A549 (cell line): ENCODE results near the gene SMARCA1. TPM values are rescaled to one million over a fixed set of nuclear protein-coding genes. Genes with fewer than 3 reads are reported as not detected.
A peak's percentile ranks its signal among the peaks of the same experiment; 100 is the strongest.

Source experiments
- ATAC-seq, 2 experiments: fragments of 200-7000 bp in 1 of 2; fragments of >200 bp in 1 of 2; cut with Nextera tagmentation in 1 of 2; cut with Tn5 transposase in 1 of 2; 3 replicates each; pipeline versions ENCODE4 v1.8.0 to v1.9.1; 2018 to 2020; ENCODE audit warnings: mild to moderate bottlenecking in 1 of 2, moderate library complexity in 1 of 2
- CTCF ChIA-PET: fragments of 300-600 bp; sonication (Branson Sonifier 250); formaldehyde crosslinking; extraction: SDS; loops from one replicate; lab custom pipeline; 2021; ENCODE audit warnings: antibody characterized with exemption, inconsistent platforms; lab: Yijun Ruan, JAX
- POLR2A ChIA-PET: fragments of 350-600 bp; formaldehyde crosslinking; extraction: SDS; loops from one replicate; lab custom pipeline; 2021; ENCODE audit warnings: antibody characterized with exemption, inconsistent platforms; lab: Yijun Ruan, JAX
- DNase-seq, 2 experiments: peaks; one replicate each; pipeline versions ENCODE4 v3.0.0 to v3.0.0-alpha.2; 2011 to 2016; ENCODE audit warnings: low read depth in 1 of 2, low spot score in 1 of 2
- FAIRE-seq: peaks from 2 replicates; lab custom pipeline; 2011; peaks lifted over from hg19 to GRCh38; lab: Jason Lieb, UNC
- H3K27ac ChIP-seq, 2 experiments: fragments of >200 bp; sonication (Bioruptor Twin); formaldehyde crosslinking; 3 replicates each; pipeline ENCODE4 v1.5.1; 2016 to 2017
- H3K4me1 ChIP-seq: fragments of >200 bp; sonication (Bioruptor Twin); formaldehyde crosslinking; 3 replicates; pipeline ENCODE4 v1.6.1; 2016
- H3K4me2 ChIP-seq: fragments of >200 bp; sonication (Bioruptor Twin); formaldehyde crosslinking; 3 replicates; pipeline ENCODE4 v1.6.1; 2016
- H3K4me3 ChIP-seq: fragments of >200 bp; sonication (Bioruptor Twin); formaldehyde crosslinking; 3 replicates; pipeline ENCODE4 v1.5.1; 2016
- H3K9me3 ChIP-seq: fragments of >200 bp; sonication (Bioruptor Twin); formaldehyde crosslinking; 3 replicates; pipeline ENCODE4 v1.6.1; 2016
- BHLHE40 ChIP-seq: IDR thresholded peaks from 2 replicates; pipeline ENCODE4 v1.6.1; 2012; ENCODE audit warnings: low read depth, low read length, inconsistent platforms
- CBX8 ChIP-seq: fragments of 200-600 bp; sonication (generic); IDR thresholded peaks from 2 replicates; pipeline ENCODE4 v1.6.1; 2016
- EHMT2 ChIP-seq: fragments of 200-600 bp; sonication (generic); IDR thresholded peaks from 2 replicates; pipeline ENCODE4 v1.6.1; 2016; ENCODE audit warnings: antibody characterized with exemption, low read depth, mild to moderate bottlenecking, moderate library complexity
- EP300 ChIP-seq, 2 experiments: fragments of >200 bp; sonication (Bioruptor Twin); formaldehyde crosslinking; IDR thresholded peaks; 2 replicates in 1 of 2; 3 replicates in 1 of 2; pipeline ENCODE4 v1.6.1; 2016 to 2017
- FOSB ChIP-seq: fragments of 250-450 bp; sonication (Bioruptor Pico); IDR thresholded peaks from 2 replicates; pipeline ENCODE4 v1.5.0; 2020; ENCODE audit warnings: mild to moderate bottlenecking, moderate library complexity
- FOSL2 ChIP-seq, 2 experiments: fragments of 450-650 bp in 1 of 2; fragments of >200 bp in 1 of 2; sonication (Bioruptor Twin) in 1 of 2; formaldehyde crosslinking; IDR thresholded peaks; 2 replicates each; pipeline versions ENCODE4 v1.5.0 to v1.6.1; 2016 to 2020; ENCODE audit warnings: mild to moderate bottlenecking in 1 of 2, moderate library complexity in 1 of 2
- GATA3 ChIP-seq: IDR thresholded peaks from 2 replicates; pipeline ENCODE4 v1.6.1; 2012; ENCODE audit warnings: borderline replicate concordance
- HDAC2 ChIP-seq: fragments of 200-600 bp; sonication (generic); IDR thresholded peaks from 2 replicates; pipeline ENCODE4 v1.6.1; 2016
- HOXB13 ChIP-seq: fragments of 250-450 bp; sonication (Bioruptor Pico); IDR thresholded peaks from 2 replicates; pipeline ENCODE4 v1.5.0; 2020; ENCODE audit warnings: low read depth, mild to moderate bottlenecking, moderate library complexity
- HOXB5 ChIP-seq: fragments of 250-450 bp; sonication (Bioruptor Pico); IDR thresholded peaks from 2 replicates; pipeline ENCODE4 v1.5.0; 2020; ENCODE audit warnings: mild to moderate bottlenecking, moderate library complexity
- JUN ChIP-seq, 2 experiments: fragments of >200 bp; sonication (Bioruptor Twin); formaldehyde crosslinking; IDR thresholded peaks; 2 replicates in 1 of 2; 3 replicates in 1 of 2; pipeline ENCODE4 v1.6.1; 2016 to 2017
- MAZ ChIP-seq: fragments of 150-350 bp; IDR thresholded peaks from 2 replicates; pipeline ENCODE4 v1.6.1; 2014; ENCODE audit warnings: antibody characterized with exemption, low read depth, low read length, borderline replicate concordance
- NFE2L2 ChIP-seq: fragments of 150-350 bp; conservative IDR thresholded peaks from 2 replicates; pipeline ENCODE4 v1.6.1; 2014; ENCODE audit warnings: low read length
- NPAS2 ChIP-seq: fragments of 250-450 bp; sonication (Bioruptor Pico); IDR thresholded peaks from 2 replicates; pipeline ENCODE4 v1.8.0; 2022; ENCODE audit warnings: mild to moderate bottlenecking, moderate library complexity, borderline replicate concordance
- PHF8 ChIP-seq: fragments of 200-600 bp; sonication (generic); IDR thresholded peaks from 2 replicates; pipeline ENCODE4 v1.6.1; 2016; ENCODE audit warnings: low read depth, mild to moderate bottlenecking, antibody characterized with exemption, moderate library complexity, borderline replicate concordance
- POLR2A ChIP-seq: IDR thresholded peaks from 2 replicates; pipeline ENCODE4 v1.6.1; 2012; ENCODE audit warnings: mild to moderate bottlenecking, low read length
- RAD21 ChIP-seq, 2 experiments: fragments of >200 bp in 1 of 2; sonication (Bioruptor Twin) in 1 of 2; formaldehyde crosslinking in 1 of 2; IDR thresholded peaks in 1 of 2; conservative IDR thresholded peaks in 1 of 2; 2 replicates in 1 of 2; 3 replicates in 1 of 2; pipeline ENCODE4 v1.6.1; 2012 to 2018; ENCODE audit warnings: inconsistent platforms in 1 of 2
- RFX5 ChIP-seq: fragments of 450-650 bp; IDR thresholded peaks from 2 replicates; pipeline ENCODE4 v1.7.1; 2014; ENCODE audit warnings: antibody characterized with exemption, mild to moderate bottlenecking, moderate library complexity
- SMC3 ChIP-seq: fragments of >200 bp; sonication (Bioruptor Twin); formaldehyde crosslinking; IDR thresholded peaks from 3 replicates; pipeline ENCODE4 v1.6.1; 2018; ENCODE audit warnings: inconsistent platforms
- SREBF2 ChIP-seq: fragments of 450-650 bp; IDR thresholded peaks from 2 replicates; pipeline ENCODE4 v1.6.1; 2014; ENCODE audit warnings: mild to moderate bottlenecking, moderate library complexity
- TP53 ChIP-seq: fragments of 250-450 bp; sonication (Bioruptor Pico); IDR thresholded peaks from 2 replicates; pipeline ENCODE4 v1.5.0; 2021; ENCODE audit warnings: mild to moderate bottlenecking, moderate library complexity
- ZC3H11A ChIP-seq: fragments of 450-650 bp; IDR thresholded peaks from 2 replicates; pipeline ENCODE4 v1.6.1; 2014; ENCODE audit warnings: antibody characterized with exemption, mild to moderate bottlenecking
- WGBS: methylation state at CpG from one replicate; pipeline ENCODE4 v1.1.6; 2017; ENCODE audit errors: missing lambda C conversion rate; 5-methylcytosine and 5-hydroxymethylcytosine counted together
- polyA plus RNA-seq, 4 experiments: library from polyadenylated mRNA; depleted of rRNA in 3 of 4; stranded (reverse); fragments of >200 nt; fragmentation: RNase III in 1 of 4; extraction: RNeasy Plus Mini Kit Qiagen cat#74134 plus additional on column Dnase treatment in 1 of 4; gene quantifications; 2 replicates in 3 of 4; 3 replicates in 1 of 4; pipeline ENCODE4 v1.2.3, GENCODE V29; 2011 to 2017
- TF ChIP-seq, protein P1 (sequence below): fragments of 250-450 bp; sonication (Bioruptor Pico); IDR thresholded peaks from 2 replicates; pipeline ENCODE4 v1.5.0; 2020; ENCODE audit warnings: low read depth, mild to moderate bottlenecking, moderate library complexity
- TF ChIP-seq, protein P2 (sequence below): fragments of 150-350 bp; IDR thresholded peaks from 2 replicates; pipeline ENCODE4 v1.6.1; 2014; ENCODE audit warnings: low read depth, mild to moderate bottlenecking, low read length
- TF ChIP-seq, protein P3 (sequence below): IDR thresholded peaks from 2 replicates; pipeline ENCODE4 v1.6.1; 2012; ENCODE audit warnings: low read depth, borderline replicate concordance
- TF ChIP-seq, protein P4 (sequence below): fragments of >200 bp; sonication (Bioruptor Twin); formaldehyde crosslinking; IDR thresholded peaks from 3 replicates; pipeline ENCODE4 v1.5.1; 2016
- TF ChIP-seq, protein P5 (sequence below): fragments of 450-650 bp; IDR thresholded peaks from 2 replicates; pipeline ENCODE4 v1.6.1; 2014; ENCODE audit warnings: antibody characterized with exemption

Gene SMARCA1
- polyA plus RNA-seq, 2 of the 4 experiments (the other 2 are of a cell fraction), result 72.4 to 77.2 TPM

DNA sequence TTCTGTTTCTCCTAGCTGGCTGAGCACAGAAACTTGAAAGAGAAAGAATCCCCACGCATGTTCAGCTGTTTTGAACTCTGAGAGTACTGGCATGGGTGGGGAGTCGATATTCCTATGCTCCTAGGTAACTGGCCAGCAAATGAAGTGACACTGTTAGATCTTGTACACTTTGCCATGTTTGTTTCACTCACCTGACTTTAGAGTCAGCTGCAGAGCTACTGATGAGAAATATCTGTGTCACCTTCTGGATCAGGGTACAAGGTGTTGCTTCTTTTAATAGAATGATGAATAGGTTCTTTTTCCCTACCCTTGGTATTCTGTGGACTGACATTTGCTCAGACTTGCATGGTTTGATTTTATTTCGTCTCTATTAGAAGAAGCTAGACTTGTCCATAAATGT is 45.1 kb upstream of the SMARCA1 start:
- FAIRE-seq, result peak; percentile 83
- Histone ChIP-seq H3K4me3 (no peak overlapping the region), H3K4me2 (no peak overlapping the region), H3K27ac (no peak overlapping the region), H3K4me1 (no peaks in the 10 kb centered on the region), H3K9me3 (no peaks in the 10 kb centered on the region)
- ChIA-PET CTCF (interaction anchor here (1.8 kb wide), 1 partner anchor 33 kb away, joined by 3 read pairs; no protein-coding TSS in a partner anchor), POLR2A (no interaction called here)
- 91% methylated on average over 3 of the region's 3 CpGs for WGBS
- DNase-seq, result no peak
- no peak for ATAC-seq
- TF ChIP-seq, protein P1, sequence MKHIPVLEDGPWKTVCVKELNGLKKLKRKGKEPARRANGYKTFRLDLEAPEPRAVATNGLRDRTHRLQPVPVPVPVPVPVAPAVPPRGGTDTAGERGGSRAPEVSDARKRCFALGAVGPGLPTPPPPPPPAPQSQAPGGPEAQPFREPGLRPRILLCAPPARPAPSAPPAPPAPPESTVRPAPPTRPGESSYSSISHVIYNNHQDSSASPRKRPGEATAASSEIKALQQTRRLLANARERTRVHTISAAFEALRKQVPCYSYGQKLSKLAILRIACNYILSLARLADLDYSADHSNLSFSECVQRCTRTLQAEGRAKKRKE (CRISPR knock-in tag), result no peak
- TF ChIP-seq SMC3 (no peak), FOSB (CRISPR knock-in tag) (no peak), BHLHE40 (no peak), CBX8 (no peak), RAD21 (conservative IDR thresholded peaks at IDR 0.05 in 1 of 2, IDR thresholded peaks at IDR 0.05 in 1 of 2) (no peak), PHF8 (no peak), HOXB13 (CRISPR knock-in tag) (no peak), MAZ (no peak)
- TF ChIP-seq, protein P2, sequence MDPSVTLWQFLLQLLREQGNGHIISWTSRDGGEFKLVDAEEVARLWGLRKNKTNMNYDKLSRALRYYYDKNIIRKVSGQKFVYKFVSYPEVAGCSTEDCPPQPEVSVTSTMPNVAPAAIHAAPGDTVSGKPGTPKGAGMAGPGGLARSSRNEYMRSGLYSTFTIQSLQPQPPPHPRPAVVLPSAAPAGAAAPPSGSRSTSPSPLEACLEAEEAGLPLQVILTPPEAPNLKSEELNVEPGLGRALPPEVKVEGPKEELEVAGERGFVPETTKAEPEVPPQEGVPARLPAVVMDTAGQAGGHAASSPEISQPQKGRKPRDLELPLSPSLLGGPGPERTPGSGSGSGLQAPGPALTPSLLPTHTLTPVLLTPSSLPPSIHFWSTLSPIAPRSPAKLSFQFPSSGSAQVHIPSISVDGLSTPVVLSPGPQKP, result no peak
- TF ChIP-seq, protein P3, sequence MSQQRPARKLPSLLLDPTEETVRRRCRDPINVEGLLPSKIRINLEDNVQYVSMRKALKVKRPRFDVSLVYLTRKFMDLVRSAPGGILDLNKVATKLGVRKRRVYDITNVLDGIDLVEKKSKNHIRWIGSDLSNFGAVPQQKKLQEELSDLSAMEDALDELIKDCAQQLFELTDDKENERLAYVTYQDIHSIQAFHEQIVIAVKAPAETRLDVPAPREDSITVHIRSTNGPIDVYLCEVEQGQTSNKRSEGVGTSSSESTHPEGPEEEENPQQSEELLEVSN, result no peak
- TF ChIP-seq, protein P4, sequence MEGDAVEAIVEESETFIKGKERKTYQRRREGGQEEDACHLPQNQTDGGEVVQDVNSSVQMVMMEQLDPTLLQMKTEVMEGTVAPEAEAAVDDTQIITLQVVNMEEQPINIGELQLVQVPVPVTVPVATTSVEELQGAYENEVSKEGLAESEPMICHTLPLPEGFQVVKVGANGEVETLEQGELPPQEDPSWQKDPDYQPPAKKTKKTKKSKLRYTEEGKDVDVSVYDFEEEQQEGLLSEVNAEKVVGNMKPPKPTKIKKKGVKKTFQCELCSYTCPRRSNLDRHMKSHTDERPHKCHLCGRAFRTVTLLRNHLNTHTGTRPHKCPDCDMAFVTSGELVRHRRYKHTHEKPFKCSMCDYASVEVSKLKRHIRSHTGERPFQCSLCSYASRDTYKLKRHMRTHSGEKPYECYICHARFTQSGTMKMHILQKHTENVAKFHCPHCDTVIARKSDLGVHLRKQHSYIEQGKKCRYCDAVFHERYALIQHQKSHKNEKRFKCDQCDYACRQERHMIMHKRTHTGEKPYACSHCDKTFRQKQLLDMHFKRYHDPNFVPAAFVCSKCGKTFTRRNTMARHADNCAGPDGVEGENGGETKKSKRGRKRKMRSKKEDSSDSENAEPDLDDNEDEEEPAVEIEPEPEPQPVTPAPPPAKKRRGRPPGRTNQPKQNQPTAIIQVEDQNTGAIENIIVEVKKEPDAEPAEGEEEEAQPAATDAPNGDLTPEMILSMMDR, result no peak

DNA sequence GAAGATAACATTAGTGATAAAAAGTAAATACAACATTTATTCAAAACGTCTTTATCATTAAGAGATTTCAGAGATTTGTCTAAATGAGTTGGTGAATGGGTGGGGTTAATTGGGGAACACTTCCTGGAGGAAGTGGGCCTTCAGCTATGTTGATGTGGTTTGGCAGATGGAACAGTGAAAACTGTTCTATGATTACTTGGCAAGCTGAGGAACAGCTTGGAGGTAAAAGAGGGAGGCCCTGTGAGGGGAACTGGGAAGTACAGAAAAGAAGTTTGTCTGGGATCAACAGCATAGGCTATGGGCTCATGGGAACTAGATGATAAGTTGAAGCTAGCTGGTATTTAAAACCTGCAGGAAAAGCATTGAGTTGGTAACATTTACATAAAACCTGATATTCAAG is 42.8 kb upstream of the SMARCA1 start:
- no peak overlapping the region for H3K27ac ChIP-seq

More for the DNA sequence above, 42.8 kb upstream of the SMARCA1 start:
- ChIA-PET CTCF (no interaction called here), POLR2A (no interaction called here)
- H3K4me3 ChIP-seq, result no peak overlapping the region
- WGBS, result 41% methylated on average over 1 of the region's 1 CpG
- ATAC-seq (no peak), DNase-seq (no peak), FAIRE-seq (no peak)
- TF ChIP-seq EHMT2 (no peak), FOSL2 (IDR thresholded peaks at IDR 0.05) (no peak), FOSL2 (CRISPR knock-in tag; IDR thresholded peaks at IDR 0.05) (no peak), GATA3 (no peak), TP53 (CRISPR knock-in tag) (no peak), JUN (IDR thresholded peaks at IDR 0.05) (no peak), NPAS2 (CRISPR knock-in tag) (no peak), POLR2A (no peak), NFE2L2 (no peak), ZC3H11A (no peak), BHLHE40 (no peak), RFX5 (no peak), HDAC2 (no peak), EP300 (IDR thresholded peaks at IDR 0.05) (no peak), SREBF2 (no peak), HOXB5 (CRISPR knock-in tag) (no peak), SMC3 (no peak)
- TF ChIP-seq, protein P2, result no peak
- TF ChIP-seq, protein P4, result no peak
- TF ChIP-seq, protein P3, result no peak
- TF ChIP-seq, protein P5, sequence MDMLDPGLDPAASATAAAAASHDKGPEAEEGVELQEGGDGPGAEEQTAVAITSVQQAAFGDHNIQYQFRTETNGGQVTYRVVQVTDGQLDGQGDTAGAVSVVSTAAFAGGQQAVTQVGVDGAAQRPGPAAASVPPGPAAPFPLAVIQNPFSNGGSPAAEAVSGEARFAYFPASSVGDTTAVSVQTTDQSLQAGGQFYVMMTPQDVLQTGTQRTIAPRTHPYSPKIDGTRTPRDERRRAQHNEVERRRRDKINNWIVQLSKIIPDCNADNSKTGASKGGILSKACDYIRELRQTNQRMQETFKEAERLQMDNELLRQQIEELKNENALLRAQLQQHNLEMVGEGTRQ, result no peak
- no peaks in the 10 kb centered on the region for H3K9me3 ChIP-seq
- no peak overlapping the region for H3K4me2 ChIP-seq
- H3K4me1 ChIP-seq, result no peaks in the 10 kb centered on the region
